ENCODE results near the gene PRKCG.
"Not testable (repeated sequence)": the region's sequence is repeated elsewhere in the genome, so short reads cannot be mapped to it uniquely, and the experiment has no call there.

PRKCG gene

DNA sequence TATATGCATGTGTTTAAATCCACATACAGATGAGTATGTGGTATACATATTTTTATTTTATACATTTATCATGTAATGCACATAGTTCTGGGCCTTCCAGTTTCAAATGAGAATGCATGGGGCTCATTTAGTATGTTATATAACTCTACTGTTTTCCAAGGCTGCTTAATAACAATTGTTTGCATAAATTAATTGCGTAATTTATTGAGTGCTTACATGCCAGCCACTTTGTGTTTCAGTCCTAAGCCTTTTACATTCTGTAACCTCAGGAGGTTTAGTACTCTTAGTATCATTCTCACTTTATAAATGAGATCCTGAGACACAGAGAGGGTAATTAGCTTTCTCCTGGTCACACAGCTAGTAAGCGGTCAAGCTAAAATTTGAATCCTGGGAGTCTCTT, 64.0 kb downstream of the PRKCG start:
- DNase-seq (ENCODE audit: extremely low spot score) = no peak
- TF ChIP-seq, protein P1, sequence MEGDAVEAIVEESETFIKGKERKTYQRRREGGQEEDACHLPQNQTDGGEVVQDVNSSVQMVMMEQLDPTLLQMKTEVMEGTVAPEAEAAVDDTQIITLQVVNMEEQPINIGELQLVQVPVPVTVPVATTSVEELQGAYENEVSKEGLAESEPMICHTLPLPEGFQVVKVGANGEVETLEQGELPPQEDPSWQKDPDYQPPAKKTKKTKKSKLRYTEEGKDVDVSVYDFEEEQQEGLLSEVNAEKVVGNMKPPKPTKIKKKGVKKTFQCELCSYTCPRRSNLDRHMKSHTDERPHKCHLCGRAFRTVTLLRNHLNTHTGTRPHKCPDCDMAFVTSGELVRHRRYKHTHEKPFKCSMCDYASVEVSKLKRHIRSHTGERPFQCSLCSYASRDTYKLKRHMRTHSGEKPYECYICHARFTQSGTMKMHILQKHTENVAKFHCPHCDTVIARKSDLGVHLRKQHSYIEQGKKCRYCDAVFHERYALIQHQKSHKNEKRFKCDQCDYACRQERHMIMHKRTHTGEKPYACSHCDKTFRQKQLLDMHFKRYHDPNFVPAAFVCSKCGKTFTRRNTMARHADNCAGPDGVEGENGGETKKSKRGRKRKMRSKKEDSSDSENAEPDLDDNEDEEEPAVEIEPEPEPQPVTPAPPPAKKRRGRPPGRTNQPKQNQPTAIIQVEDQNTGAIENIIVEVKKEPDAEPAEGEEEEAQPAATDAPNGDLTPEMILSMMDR (IDR thresholded peaks at IDR 0.05; ENCODE audit: control extremely low read depth, extremely low read depth, low read depth, missing control alignments) = no peak
- CTCF ChIA-PET = no interaction called here
- POLR2A ChIA-PET = no interaction called here

GRCh38 chr19:53947624-53948023, 65.6 kb downstream of the PRKCG start:
- CTCF ChIA-PET = interaction anchor here (1.1 kb wide), 1 partner anchor 105 kb away, joined by 3 read pairs; no protein-coding TSS in a partner anchor
- TF ChIP-seq, protein P1 (IDR thresholded peaks at IDR 0.05; ENCODE audit: control extremely low read depth, extremely low read depth, low read depth, missing control alignments) = no peak
- no peak for DNase-seq (ENCODE audit: extremely low spot score)
- POLR2A ChIA-PET = no interaction called here

DNA sequence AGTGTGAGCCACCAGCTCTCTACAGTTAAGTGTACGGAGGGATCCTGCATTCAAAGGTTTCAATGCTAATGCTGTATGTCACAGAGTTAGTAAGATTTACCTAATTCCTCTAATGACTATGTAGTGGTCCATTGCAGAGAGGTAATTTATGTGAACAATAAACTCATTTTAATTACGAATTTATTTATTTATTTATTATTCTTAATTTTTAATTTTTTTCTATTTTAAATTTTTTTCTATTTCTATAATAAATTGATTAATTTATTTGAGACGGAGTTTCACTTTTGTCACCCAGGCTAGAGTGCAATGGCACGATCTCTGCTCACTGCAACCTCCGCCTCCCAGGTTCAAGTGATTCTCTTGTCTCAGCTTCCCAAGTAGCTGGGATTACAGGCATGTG, 66.6 kb downstream of the PRKCG start:
- DNase-seq (ENCODE audit: extremely low spot score); POLR2A ChIA-PET; CTCF ChIA-PET: not testable (repeated sequence)

DNA sequence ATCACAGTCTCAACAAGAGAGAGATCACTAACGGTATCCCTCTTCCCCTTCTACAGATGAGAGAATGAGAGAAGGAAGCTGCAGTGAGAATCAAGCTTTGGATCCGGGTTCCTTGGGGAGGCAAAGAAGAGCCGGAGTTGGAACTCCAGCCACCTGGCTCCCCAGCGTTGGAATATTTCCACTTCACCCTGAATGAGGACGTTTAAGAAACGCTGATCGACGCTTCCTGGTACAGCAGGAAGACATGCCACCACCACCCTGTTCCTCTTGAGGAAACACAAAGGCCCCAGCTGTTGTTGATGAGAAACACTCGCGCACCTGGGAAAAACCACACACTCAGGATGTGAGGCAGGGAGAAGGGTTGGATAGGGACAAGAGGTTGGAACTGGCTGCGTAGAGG, 69.4 kb downstream of the PRKCG start:
- TF ChIP-seq, protein P1 (IDR thresholded peaks at IDR 0.05; ENCODE audit: control extremely low read depth, extremely low read depth, low read depth, missing control alignments) = no peak
- ChIA-PET POLR2A (no interaction called here), CTCF (interaction anchor here (1.5 kb wide), 1 partner anchor 9 kb away, joined by 4 read pairs; no protein-coding TSS in a partner anchor)
- no peak for DNase-seq (ENCODE audit: extremely low spot score)

GRCh38 chr19:53951947-53952346, 70.0 kb downstream of the PRKCG start:
- ChIA-PET POLR2A (no interaction called here), CTCF (interaction anchor here (1.1 to 1.5 kb wide), 2 partner anchors 8 to 78 kb away, joined by 3 to 4 read pairs; no protein-coding TSS in a partner anchor)
- DNase-seq (ENCODE audit: extremely low spot score) = no peak
- TF ChIP-seq, protein P1 (IDR thresholded peaks at IDR 0.05; ENCODE audit: control extremely low read depth, extremely low read depth, low read depth, missing control alignments) = no peak

DNA sequence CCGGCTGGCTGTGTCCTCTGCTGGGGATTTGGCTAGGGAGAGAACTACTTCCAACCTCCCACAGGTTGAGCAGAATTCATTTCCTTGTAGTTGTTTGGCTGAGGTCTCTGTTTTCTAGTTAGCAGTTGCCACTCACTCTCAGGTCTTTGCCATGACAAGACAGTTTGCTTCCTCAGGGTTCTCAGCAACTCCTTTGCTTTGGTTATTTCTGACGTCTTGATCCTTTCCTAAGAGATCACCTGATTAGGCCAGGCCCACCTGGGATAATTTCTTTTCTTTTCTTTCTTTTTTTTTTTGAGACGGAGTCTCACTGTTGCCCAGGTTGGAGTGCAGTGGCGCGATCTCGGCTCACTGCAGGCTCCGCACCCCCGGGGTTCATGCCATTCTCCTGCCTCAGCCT, 71.4 kb downstream of the PRKCG start:
- ChIA-PET POLR2A (no interaction called here), CTCF (no interaction called here)
- DNase-seq (ENCODE audit: extremely low spot score) = no peak
- TF ChIP-seq, protein P1 (IDR thresholded peaks at IDR 0.05; ENCODE audit: control extremely low read depth, extremely low read depth, low read depth, missing control alignments) = no peak

Data from GM10248 (cell line).